ENCODE results near the gene SCTR.
A peak's percentile ranks its signal among the peaks of the same experiment; 100 is the strongest.

SCTR gene

GRCh38 chr2:119429225-119429981 is 94.9 kb downstream of the SCTR start:
- DNase-seq (ENCODE audit: low spot score) = peak; percentile 52

GRCh38 chr2:119428488-119429224 is 95.6 kb downstream of the SCTR start:
- no peak for DNase-seq (ENCODE audit: low spot score)

- DNase-seq (ENCODE audit: low spot score) = no peak
Measured at GRCh38 chr2:119427756-119428155, 96.5 kb downstream of the SCTR start.

- no peak for DNase-seq (ENCODE audit: low spot score)
Measured at GRCh38 chr2:119426801-119427395, 97.4 kb downstream of the SCTR start.

- no peak for DNase-seq (ENCODE audit: low spot score)
Measured at GRCh38 chr2:119426396-119426675, 97.9 kb downstream of the SCTR start.

GRCh38 chr2:119425620-119426395 is 98.5 kb downstream of the SCTR start:
- no peak for DNase-seq (ENCODE audit: low spot score)

GRCh38 chr2:119425119-119425405 is 99.2 kb downstream of the SCTR start:
- no peak for DNase-seq (ENCODE audit: low spot score)

GRCh38 chr2:119424284-119425118 is 99.8 kb downstream of the SCTR start:
- no peak for DNase-seq (ENCODE audit: low spot score)

GRCh38 chr2:119423811-119424210 is 100.5 kb downstream of the SCTR start:
- DNase-seq (ENCODE audit: low spot score) = no peak

GRCh38 chr2:119423108-119423444 is 101.2 kb downstream of the SCTR start:
- no peak for DNase-seq (ENCODE audit: low spot score)

GRCh38 chr2:119422360-119423107 is 101.7 kb downstream of the SCTR start:
- DNase-seq (ENCODE audit: low spot score) = no peak

- no peak for DNase-seq (ENCODE audit: low spot score)
Measured at GRCh38 chr2:119421741-119422140, 102.5 kb downstream of the SCTR start.

- DNase-seq (ENCODE audit: low spot score) = no peak
Measured at GRCh38 chr2:119421304-119421703, 103.0 kb downstream of the SCTR start.

GRCh38 chr2:119419803-119420508 is 104.3 kb downstream of the SCTR start:
- DNase-seq (ENCODE audit: low spot score) = no peak

GRCh38 chr2:119419065-119419464 is 105.2 kb downstream of the SCTR start:
- no peak for DNase-seq (ENCODE audit: low spot score)

- no peak for DNase-seq (ENCODE audit: low spot score)
Measured at GRCh38 chr2:119417908-119418307, 106.4 kb downstream of the SCTR start.

GRCh38 chr2:119416299-119416923 is 107.9 kb downstream of the SCTR start:
- no peak for DNase-seq (ENCODE audit: low spot score)

- no peak for DNase-seq (ENCODE audit: low spot score)
Measured at GRCh38 chr2:119415630-119416029, 108.7 kb downstream of the SCTR start.

GRCh38 chr2:119414894-119415293 is 109.4 kb downstream of the SCTR start:
- no peak for DNase-seq (ENCODE audit: low spot score)

- DNase-seq (ENCODE audit: low spot score) = no peak
Measured at GRCh38 chr2:119409506-119409905, 114.8 kb downstream of the SCTR start.

Data from pons (tissue), 1 donor.